NT2/D1 (cell line): ENCODE data around the gene KRTAP1-3.
A peak's percentile ranks its signal among the peaks of the same experiment; 100 is the strongest.

Experiments used
- DNase-seq: peaks from one replicate; pipeline ENCODE4 v3.0.0-alpha.2; 2011; ENCODE audit warnings: low read depth, low spot score
- H3K27me3 ChIP-seq: 2 replicates; pipeline ENCODE4 v1.6.0; 2011; ENCODE audit warnings: mild to moderate bottlenecking; ENCODE audit not compliant: insufficient read length, insufficient read depth
- H3K36me3 ChIP-seq: 2 replicates; pipeline ENCODE4 v1.6.1; 2011; ENCODE audit warnings: mild to moderate bottlenecking, low read length, mixed read lengths; ENCODE audit not compliant: insufficient read depth, insufficient read length
- H3K4me1 ChIP-seq: 2 replicates; pipeline ENCODE4 v1.5.1; 2011; ENCODE audit not compliant: insufficient read depth, insufficient read length
- H3K4me3 ChIP-seq: 2 replicates; pipeline ENCODE4 v1.5.1; 2011; ENCODE audit warnings: low read depth; ENCODE audit not compliant: insufficient read length
- H3K9ac ChIP-seq: 2 replicates; pipeline ENCODE4 v1.6.0; 2011; ENCODE audit warnings: low read depth; ENCODE audit not compliant: insufficient read length
- H3K9me3 ChIP-seq: 2 replicates; pipeline ENCODE4 v1.5.1; 2011; ENCODE audit warnings: mild to moderate bottlenecking, low read length; ENCODE audit not compliant: insufficient read depth
- SUZ12 ChIP-seq: IDR thresholded peaks from 2 replicates; pipeline ENCODE4 v1.6.1; 2011; ENCODE audit not compliant: insufficient read length, insufficient read depth; ENCODE audit errors: extremely low read depth
- YY1 ChIP-seq: IDR thresholded peaks from 2 replicates; pipeline ENCODE4 v1.6.1; 2011; ENCODE audit not compliant: insufficient read length, insufficient read depth
- ZNF274 ChIP-seq: IDR thresholded peaks from 2 replicates; pipeline ENCODE4 v1.6.1; 2011; ENCODE audit warnings: mild to moderate bottlenecking, low read depth, low read length

The KRTAP1-3 gene

DNA sequence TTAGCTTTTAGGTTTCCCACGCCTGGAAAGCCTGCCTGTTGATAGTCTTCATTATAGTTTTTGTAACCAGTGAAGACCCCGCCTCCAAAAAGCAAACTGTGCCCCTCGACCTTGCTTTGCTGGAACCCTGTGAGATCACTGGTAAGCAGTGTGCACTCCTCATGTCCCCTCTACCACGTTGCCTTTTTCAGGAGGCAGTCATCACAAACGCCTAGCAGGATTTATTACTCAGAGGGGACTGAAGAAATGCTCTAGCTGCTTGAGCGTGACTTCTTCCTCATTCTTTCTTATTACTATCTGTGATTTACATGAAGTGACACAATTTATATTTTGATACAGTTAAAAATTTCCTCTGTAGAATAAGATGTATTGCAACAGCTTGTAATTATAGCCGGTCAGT lies 19.2 kb downstream of the KRTAP1-3 start:
- no peak overlapping the region for H3K9ac ChIP-seq
- no peaks in the 10 kb centered on the region for H3K36me3 ChIP-seq
- H3K4me1 ChIP-seq, result no peaks in the 10 kb centered on the region
- TF ChIP-seq YY1, result no peak
- no peak overlapping the region for H3K4me3 ChIP-seq
- no peaks in the 10 kb centered on the region for H3K27me3 ChIP-seq
- no peak for DNase-seq
- H3K9me3 ChIP-seq, result no peaks in the 10 kb centered on the region

DNA sequence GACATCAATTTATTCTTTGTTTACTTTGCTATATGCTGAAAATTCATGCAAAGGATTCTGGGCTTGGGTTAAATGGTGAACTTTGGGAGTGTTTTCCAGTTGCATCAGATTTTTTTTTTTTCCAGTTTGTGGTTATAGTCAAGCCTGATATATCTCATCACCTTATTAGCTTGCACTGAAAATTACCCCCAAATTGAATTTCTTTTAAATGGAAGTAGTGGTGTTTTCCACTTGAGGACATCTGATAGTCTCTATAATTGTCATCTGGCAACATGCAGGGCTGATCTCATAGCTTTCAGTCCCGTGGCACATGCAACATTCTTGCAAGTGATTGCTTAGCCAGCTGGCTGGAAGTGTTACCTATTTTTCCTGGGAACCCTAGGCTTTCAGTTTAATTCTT lies 21.1 kb downstream of the KRTAP1-3 start:
- Histone ChIP-seq H3K9me3 (no peaks in the 10 kb centered on the region), H3K27me3 (no peaks in the 10 kb centered on the region), H3K4me3 (no peak overlapping the region), H3K36me3 (no peaks in the 10 kb centered on the region), H3K9ac (no peak overlapping the region), H3K4me1 (peaks cover 3% of the 10 kb centered on the region)
- no peak for TF ChIP-seq ZNF274
- no peak for TF ChIP-seq YY1
- TF ChIP-seq SUZ12, result no peak
- DNase-seq, result no peak

DNA sequence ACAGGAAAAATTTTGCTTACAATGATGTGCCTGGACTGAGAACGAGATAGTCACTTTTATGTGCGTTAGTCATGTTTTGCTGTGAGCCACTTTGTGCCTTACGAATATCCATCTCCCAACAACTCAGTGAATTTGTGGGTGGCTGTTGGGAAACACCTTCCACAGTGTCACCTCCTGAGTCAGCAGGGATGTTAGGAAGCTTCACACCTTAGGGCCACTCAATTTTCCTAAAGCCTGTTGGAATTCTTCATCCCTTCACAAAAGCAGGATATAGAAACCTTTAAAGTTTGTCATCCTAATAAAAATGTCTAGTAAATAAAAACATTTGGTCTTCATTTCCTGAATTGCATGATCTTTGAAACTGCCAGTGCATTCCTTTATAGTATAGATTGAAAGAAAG lies 21.5 kb downstream of the KRTAP1-3 start:
- no peak for DNase-seq
- Histone ChIP-seq H3K27me3 (no peaks in the 10 kb centered on the region), H3K36me3 (no peaks in the 10 kb centered on the region), H3K9me3 (no peaks in the 10 kb centered on the region), H3K4me3 (no peak overlapping the region), H3K4me1 (peaks cover 4% of the 10 kb centered on the region), H3K9ac (no peak overlapping the region)
- TF ChIP-seq ZNF274, result no peak
- no peak for TF ChIP-seq YY1
- TF ChIP-seq SUZ12, result no peak

DNA sequence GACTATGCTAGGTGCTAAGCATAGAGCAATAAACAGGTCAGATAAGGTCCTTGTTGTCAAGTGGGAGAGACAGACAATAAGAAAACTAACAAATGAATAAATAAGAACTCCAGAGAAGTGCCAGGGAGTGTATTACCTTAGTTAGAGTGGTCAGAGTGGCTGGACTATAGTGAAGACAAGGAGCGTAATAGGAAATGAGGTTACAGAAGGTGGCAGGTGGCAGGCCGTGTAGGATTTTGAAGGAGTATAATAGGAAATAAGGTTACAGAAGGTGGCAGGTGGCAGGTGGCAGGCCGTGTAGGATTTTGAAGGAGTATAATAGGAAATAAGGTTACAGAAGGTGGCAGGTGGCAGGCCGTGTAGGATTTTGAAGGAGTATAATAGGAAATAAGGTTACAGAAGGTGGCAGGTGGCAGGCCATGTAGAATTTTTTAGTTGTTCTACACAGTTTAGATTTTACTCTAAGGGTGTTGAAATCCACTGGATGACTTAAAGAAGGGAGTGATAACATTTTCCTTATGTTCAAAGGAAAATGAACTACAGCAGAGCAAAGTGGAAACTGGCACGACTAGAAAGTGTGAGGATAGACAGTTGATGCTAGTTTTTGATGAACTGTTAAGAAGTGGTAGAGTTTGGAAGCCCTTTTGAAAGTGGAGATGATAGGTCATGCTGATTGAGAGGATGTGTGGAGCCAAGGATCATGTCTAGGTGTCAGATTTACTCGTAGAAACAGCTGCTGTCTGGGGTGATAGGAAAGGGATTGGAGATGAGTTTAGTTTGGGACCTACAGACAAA lies 22.2 kb downstream of the KRTAP1-3 start:
- Histone ChIP-seq H3K9ac (no peak overlapping the region), H3K9me3 (no peaks in the 10 kb centered on the region), H3K27me3 (no peaks in the 10 kb centered on the region), H3K4me3 (no peak overlapping the region), H3K4me1 (peaks cover 4% of the 10 kb centered on the region), H3K36me3 (no peaks in the 10 kb centered on the region)
- no peak for TF ChIP-seq SUZ12
- TF ChIP-seq ZNF274, result no peak
- TF ChIP-seq YY1, result no peak
- DNase-seq, result no peak

DNA sequence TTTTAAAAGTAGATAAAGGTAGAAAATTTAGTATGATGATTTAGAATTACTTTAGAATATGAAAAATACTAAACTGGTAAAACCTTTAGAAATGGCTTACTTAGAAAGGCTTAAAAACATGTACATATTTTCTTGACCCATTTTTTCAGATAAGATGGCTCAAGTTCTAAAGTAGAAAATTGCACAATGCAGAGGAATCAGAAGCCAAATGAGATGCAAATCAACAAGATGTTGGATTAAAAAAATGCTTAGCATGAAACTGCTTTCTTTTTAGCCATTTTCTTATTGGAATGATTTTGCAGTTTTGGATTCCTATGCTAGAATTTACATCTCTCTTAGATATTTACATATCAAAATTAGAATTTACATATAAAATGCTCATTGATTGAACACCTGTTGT lies 24.2 kb downstream of the KRTAP1-3 start:
- TF ChIP-seq ZNF274 (no peak), YY1 (no peak), SUZ12 (no peak)

DNA sequence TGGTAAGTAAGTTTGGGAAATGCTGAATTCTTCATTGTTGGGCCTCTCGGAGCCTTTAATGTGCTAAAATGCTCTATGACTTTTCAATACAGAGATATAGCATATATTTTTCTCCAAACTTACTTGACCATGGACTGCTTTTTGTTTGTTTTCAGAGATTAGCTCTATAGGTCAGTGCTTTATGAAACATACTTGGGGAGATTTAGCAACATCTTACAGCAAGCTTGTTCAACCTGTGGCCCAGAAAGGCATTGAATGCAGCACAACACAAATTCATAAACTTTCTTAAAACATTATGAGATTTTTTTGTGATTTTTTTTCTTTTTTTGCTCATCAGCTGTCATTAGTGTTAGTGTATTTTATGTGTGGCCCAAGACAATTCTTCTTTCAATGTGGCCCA lies 24.7 kb downstream of the KRTAP1-3 start:
- H3K4me1 ChIP-seq, result peaks cover 4% of the 10 kb centered on the region
- DNase-seq, result no peak

More for the DNA sequence above, 24.2 kb downstream of the KRTAP1-3 start:
- H3K27me3 ChIP-seq, result no peaks in the 10 kb centered on the region
- no peaks in the 10 kb centered on the region for H3K36me3 ChIP-seq
- DNase-seq, result no peak
- H3K9me3 ChIP-seq, result no peaks in the 10 kb centered on the region
- peaks cover 4% of the 10 kb centered on the region for H3K4me1 ChIP-seq
- H3K4me3 ChIP-seq, result no peak overlapping the region
- no peak overlapping the region for H3K9ac ChIP-seq

DNA sequence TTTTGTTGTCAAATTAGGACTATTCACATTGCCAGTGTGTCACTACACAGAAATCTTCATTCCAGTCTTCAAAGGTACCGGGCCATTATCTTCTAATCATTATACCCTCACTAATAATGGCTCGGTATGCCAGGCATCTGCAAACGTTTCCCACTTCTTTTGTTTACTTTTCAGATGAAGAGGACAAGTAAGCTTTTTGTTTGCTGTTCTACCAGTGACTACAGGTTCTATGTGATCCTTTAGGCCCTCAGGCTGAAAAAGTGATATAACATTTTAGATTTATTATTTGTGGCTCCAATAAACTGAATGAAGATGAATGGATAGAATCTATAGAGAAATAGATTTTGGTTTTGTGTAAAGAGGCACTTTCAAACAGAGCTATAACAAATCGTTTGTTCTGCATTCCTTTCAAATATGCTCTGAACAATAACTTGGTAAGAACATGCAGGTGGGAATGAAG lies 25.3 kb downstream of the KRTAP1-3 start:
- peak; percentile 18 for DNase-seq
- H3K27me3 ChIP-seq, result no peaks in the 10 kb centered on the region
- H3K9ac ChIP-seq, result no peak overlapping the region
- peaks cover 4% of the 10 kb centered on the region for H3K4me1 ChIP-seq
- H3K4me3 ChIP-seq, result no peak overlapping the region
- H3K9me3 ChIP-seq, result no peaks in the 10 kb centered on the region
- H3K36me3 ChIP-seq, result no peaks in the 10 kb centered on the region
- TF ChIP-seq SUZ12 (no peak), ZNF274 (no peak), YY1 (no peak)

More for the DNA sequence above, 24.7 kb downstream of the KRTAP1-3 start:
- Histone ChIP-seq H3K9me3 (no peaks in the 10 kb centered on the region), H3K4me3 (no peak overlapping the region), H3K27me3 (no peaks in the 10 kb centered on the region), H3K9ac (no peak overlapping the region), H3K36me3 (no peaks in the 10 kb centered on the region)
- TF ChIP-seq YY1 (no peak), ZNF274 (no peak), SUZ12 (no peak)
